Heart right ventricle (tissue), 16 donors: ENCODE results near the gene UBTD1. TPM values are rescaled to one million over a fixed set of nuclear protein-coding genes. Genes with fewer than 3 reads are reported as not detected.

ENCODE experiments used
- ATAC-seq, 8 donors: fragments of 200-7000 bp; cut with Tn5 transposase; one replicate each; pipeline ENCODE4 v1.9.1; 2020; ENCODE audit warnings: mild to moderate bottlenecking in 8 of 8, moderate library complexity in 8 of 8, moderate number of reproducible peaks in 1 of 8
- DNase-seq, 2 donors: peaks; one replicate each; pipeline ENCODE4 v3.0.0-alpha.2; 2020
- H3K27ac ChIP-seq, 10 donors: fragments of 200-600 bp; sonication (generic) in 2 of 10; one replicate each; pipeline versions ENCODE4 v1.5.0 to v1.8.0; 2020 to 2022; ENCODE audit warnings: mild to moderate bottlenecking in 3 of 10
- H3K27me3 ChIP-seq, 7 donors: fragments of 200-600 bp; one replicate each; pipeline ENCODE4 v1.8.0; 2021 to 2022; ENCODE audit warnings: mild to moderate bottlenecking in 2 of 7
- H3K36me3 ChIP-seq, 9 donors: fragments of 200-600 bp; sonication (generic) in 1 of 9; one replicate each; pipeline versions ENCODE4 v1.5.0 to v1.8.0; 2020 to 2022; ENCODE audit warnings: mild to moderate bottlenecking in 2 of 9
- H3K4me1 ChIP-seq, 9 donors: fragments of 200-600 bp; sonication (generic) in 1 of 9; one replicate each; pipeline versions ENCODE4 v1.5.0 to v1.8.0; 2020 to 2022; ENCODE audit warnings: mild to moderate bottlenecking in 4 of 9
- H3K4me3 ChIP-seq, 10 donors: fragments of 200-600 bp; sonication (generic) in 2 of 10; one replicate each; pipeline versions ENCODE4 v1.5.0 to v1.8.0; 2020 to 2022; ENCODE audit warnings: mild to moderate bottlenecking in 7 of 10, moderate library complexity in 2 of 10
- H3K9me3 ChIP-seq, 11 donors: fragments of 200-600 bp in 10 of 11; sonication (generic) in 2 of 11; one replicate each; pipeline versions ENCODE4 v1.5.0 to v1.8.0; 2013 to 2022; ENCODE audit warnings: mild to moderate bottlenecking in 2 of 11, control low read depth in 1 of 11, moderate library complexity in 1 of 11
- WGBS, 2 donors: extraction: QIAGEN DNeasy Blood & Tissue Kit; methylation state at CpG; one replicate each; pipeline ENCODE4 v1.1.7; 2013; ENCODE audit warnings: inconsistent platforms in 1 of 2; 5-methylcytosine and 5-hydroxymethylcytosine counted together
- intact Hi-C, 10 donors: fragments of 100-400 bp; cut with DNase I; formaldehyde crosslinking; loops; one replicate each; pipeline versions ENCODE4 v1.11.1 to v1.14.2; 2022
- polyA plus RNA-seq, 2 donors: library from polyadenylated mRNA; stranded (reverse); fragments of 200-250 nt; gene quantifications; one replicate each; pipeline ENCODE4 v1.2.3, GENCODE V29; 2013
- total RNA-seq, 10 donors: library from RNA; stranded (reverse); fragmentation: NEBNext Ultra II Directional in 3 of 10; extraction: Animal tissue kit (Norgen Biotek cat#: 25700) in 3 of 10; gene quantifications; one replicate each; pipeline versions ENCODE4 v1.2.1 to v1.2.4, GENCODE V29; 2021 to 2023
- TF ChIP-seq, protein P1 (sequence below), 9 donors: fragments of 200-600 bp; sonication (generic) in 2 of 9; IDR thresholded peaks; one replicate each; pipeline versions ENCODE4 v1.5.0 to v1.8.0; 2021 to 2022; ENCODE audit warnings: antibody characterized with exemption in 9 of 9, mild to moderate bottlenecking in 5 of 9, moderate library complexity in 1 of 9
- donor health status: Arrhythmogenic right ventricular cardiomyopathy.
- donor health status: ischemic (EF 13 %, LVEDD 7.1; RV severe dilation, severe dysfunction).
- donor health status: healthy with polysubstance abuse.
- donor health status: DM: no; HTN: yes; CAD: no.
- donor health status: DM: no; HTN: no; CAD: no.
- donor health status: ischemic (EF 25% LVEDD 6.9; RV normal size, moderate dysfunction).
- donor health status: ischemic (EF 25% LVEDD 5.7; RV mildly dilated, moderate dysfunction).
- donor health status: healthy.
- donor health status: DM: yes; HTN: yes; CAD: no.
- donor health status: Ischemic cardiomyopathy.
- donor health status: ischemic (EF 35%, LVEDD 5.7; RV mildly dilated, moderate dysfunction).
- donor health status: nonischemic (EF 11% LVEDD 7.7; RV severe dilation, severe dysfunction).
- donor health status: DM: yes; HTN: yes; CAD: no.
- donor health status: PGD.
- donor health status: ischemic (EF 29% LVEDD 5.4; RV normal size, mild dysfunction).
- donor health status: nonischemic (EF 23%, LVEDD 6.1; RV moderate dilation, normal function).

Gene UBTD1
- total and polyA plus RNA-seq, 12 donors, result 13.6 to 56.0 (median 21.3) TPM

DNA sequence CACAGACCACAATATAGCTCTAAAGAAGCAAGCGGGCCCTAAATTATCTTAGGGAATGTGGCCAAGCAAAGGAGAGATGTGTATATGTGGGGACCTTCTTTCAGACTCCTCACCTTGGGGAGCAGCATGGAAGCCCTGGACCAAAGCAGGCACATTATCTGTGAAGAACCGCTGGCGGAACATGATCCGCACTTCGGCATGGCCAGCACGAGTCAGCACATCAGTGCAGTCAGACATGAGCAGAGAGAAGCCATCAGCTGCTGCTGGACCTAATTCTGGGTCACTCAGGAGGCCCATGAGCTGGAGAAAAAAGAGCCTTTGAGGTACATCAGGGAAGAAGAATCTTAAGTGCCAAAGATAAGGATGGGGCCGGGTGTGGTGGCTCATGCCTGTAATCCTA lies 38.8 kb upstream of the UBTD1 start:
- ATAC-seq, result no peak
- peaks cover 0 to 100% (median 75%) of the 10 kb centered on the region in 9 donors for H3K36me3 ChIP-seq
- TF ChIP-seq, protein P1, sequence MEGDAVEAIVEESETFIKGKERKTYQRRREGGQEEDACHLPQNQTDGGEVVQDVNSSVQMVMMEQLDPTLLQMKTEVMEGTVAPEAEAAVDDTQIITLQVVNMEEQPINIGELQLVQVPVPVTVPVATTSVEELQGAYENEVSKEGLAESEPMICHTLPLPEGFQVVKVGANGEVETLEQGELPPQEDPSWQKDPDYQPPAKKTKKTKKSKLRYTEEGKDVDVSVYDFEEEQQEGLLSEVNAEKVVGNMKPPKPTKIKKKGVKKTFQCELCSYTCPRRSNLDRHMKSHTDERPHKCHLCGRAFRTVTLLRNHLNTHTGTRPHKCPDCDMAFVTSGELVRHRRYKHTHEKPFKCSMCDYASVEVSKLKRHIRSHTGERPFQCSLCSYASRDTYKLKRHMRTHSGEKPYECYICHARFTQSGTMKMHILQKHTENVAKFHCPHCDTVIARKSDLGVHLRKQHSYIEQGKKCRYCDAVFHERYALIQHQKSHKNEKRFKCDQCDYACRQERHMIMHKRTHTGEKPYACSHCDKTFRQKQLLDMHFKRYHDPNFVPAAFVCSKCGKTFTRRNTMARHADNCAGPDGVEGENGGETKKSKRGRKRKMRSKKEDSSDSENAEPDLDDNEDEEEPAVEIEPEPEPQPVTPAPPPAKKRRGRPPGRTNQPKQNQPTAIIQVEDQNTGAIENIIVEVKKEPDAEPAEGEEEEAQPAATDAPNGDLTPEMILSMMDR (IDR thresholded peaks at IDR 0.05), result no peak
- no peak overlapping the region for H3K27ac ChIP-seq
- H3K4me1 ChIP-seq, result peaks cover 0 to 17% (median 12%) of the 10 kb centered on the region in 9 donors
- no peaks in the 10 kb centered on the region for H3K27me3 ChIP-seq
- intact Hi-C loops, result loop anchor here in 7 of 10 donors (5.0 to 10.0 kb wide), 4 partner anchors 92 to 157 kb away; no protein-coding TSS in a partner anchor
- no peaks in the 10 kb centered on the region for H3K9me3 ChIP-seq
- 64 to 76% methylated on average over 7 of the region's 7 CpGs for WGBS, 2 donors
- H3K4me3 ChIP-seq, result no peak overlapping the region
- DNase-seq, result no peak

DNA sequence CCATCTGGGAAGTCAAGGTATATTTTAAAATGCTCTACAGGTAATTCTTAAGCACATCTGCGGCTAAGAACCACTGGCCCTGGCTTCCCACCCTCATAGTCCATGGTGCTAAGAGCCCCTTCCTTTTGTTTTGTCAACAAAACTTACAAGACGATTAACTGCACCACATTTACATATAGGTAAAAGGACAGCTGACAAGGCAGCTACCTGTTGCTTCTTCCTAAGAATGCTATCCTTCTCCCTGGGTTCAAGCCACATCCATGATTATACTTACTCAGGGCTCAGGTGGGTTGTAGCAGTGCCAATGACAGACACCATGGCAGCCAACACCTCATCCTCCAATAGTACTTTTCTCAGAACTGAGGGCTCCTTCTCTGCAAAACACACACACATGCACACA lies 36.4 kb upstream of the UBTD1 start:
- peaks cover 0 to 16% (median 4%) of the 10 kb centered on the region in 9 donors for H3K4me1 ChIP-seq
- H3K9me3 ChIP-seq, result no peaks in the 10 kb centered on the region
- H3K27ac ChIP-seq, result no peak overlapping the region
- no peak overlapping the region for H3K4me3 ChIP-seq
- 91 to 92% methylated on average over 2 of the region's 2 CpGs for WGBS, 2 donors
- H3K27me3 ChIP-seq, result no peaks in the 10 kb centered on the region
- H3K36me3 ChIP-seq, result peaks cover 0 to 100% (median 86%) of the 10 kb centered on the region in 9 donors
- ATAC-seq (no peak), DNase-seq (no peak)
- intact Hi-C loops, result loop anchor here (2.0 to 10.0 kb wide), 7 partner anchors 86 to 152 kb away; no protein-coding TSS in a partner anchor
- TF ChIP-seq, protein P1 (IDR thresholded peaks at IDR 0.05), result no peak

DNA sequence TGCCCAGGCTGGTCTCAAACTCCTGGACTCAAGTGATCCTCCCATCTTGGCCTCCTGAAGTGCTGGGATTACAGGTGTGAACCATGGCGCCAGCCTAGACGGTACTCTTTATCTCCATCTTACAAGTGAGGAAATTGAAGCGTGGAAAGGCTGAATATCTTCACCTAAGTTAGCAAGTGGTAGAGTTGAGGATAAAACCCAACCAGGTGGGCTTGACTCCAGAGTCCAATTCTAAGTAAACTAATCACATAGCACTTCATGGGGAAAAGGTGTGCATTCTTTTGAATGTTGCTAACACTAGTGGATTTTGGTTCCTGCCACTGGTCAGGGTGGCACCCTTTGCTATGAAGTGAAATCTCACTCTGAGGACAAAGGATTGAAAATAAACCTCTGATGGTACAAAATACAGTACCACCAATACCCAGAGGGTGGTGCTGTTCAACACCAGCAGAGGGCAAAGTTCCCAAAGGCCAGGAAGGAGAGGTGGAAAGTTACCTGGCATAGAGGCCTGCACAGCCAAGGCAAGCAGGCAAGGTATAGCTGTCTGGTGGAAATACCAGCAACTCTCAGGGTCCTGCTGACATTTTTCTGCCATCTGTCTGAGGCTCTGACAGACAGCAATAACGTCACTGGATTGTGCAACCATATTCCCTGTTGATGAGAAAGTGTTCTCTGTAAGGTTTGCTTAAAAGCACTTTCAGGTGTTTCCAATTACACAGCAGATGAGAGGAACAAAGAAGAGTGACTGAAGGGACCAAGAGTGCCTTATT lies 35.2 kb upstream of the UBTD1 start:
- Histone ChIP-seq H3K4me1 (peaks cover 0 to 16% (median 4%) of the 10 kb centered on the region in 9 donors), H3K27me3 (no peaks in the 10 kb centered on the region), H3K4me3 (no peak overlapping the region), H3K9me3 (no peaks in the 10 kb centered on the region), H3K27ac (peak overlapping the region in 4 of 10 donors; percentile 1 to 33 (median 16)), H3K36me3 (peaks cover 0 to 100% (median 89%) of the 10 kb centered on the region in 9 donors)
- DNase-seq, result peak in 1 of 2 donors; percentile 44
- TF ChIP-seq, protein P1 (IDR thresholded peaks at IDR 0.05), result peak; percentile 60 to 89 (median 85)
- ATAC-seq, result peak; percentile 51 to 69 (median 58)
- intact Hi-C loops, result loop anchor here (2.0 to 10.0 kb wide), 7 partner anchors 85 to 151 kb away; no protein-coding TSS in a partner anchor
- 71 to 74% methylated on average over 4 of the region's 4 CpGs for WGBS, 2 donors

GRCh38 chr10:97464226-97464625 lies 34.5 kb upstream of the UBTD1 start:
- no peak for DNase-seq
- H3K9me3 ChIP-seq, result no peaks in the 10 kb centered on the region
- no peak for ATAC-seq
- TF ChIP-seq, protein P1 (IDR thresholded peaks at IDR 0.05), result no peak
- H3K27ac ChIP-seq, result peak overlapping the region in 4 of 10 donors; percentile 1 to 33 (median 16)
- 67 to 70% methylated on average over 1 of the region's 1 CpG for WGBS, 2 donors
- H3K36me3 ChIP-seq, result peaks cover 0 to 100% (median 89%) of the 10 kb centered on the region in 9 donors
- intact Hi-C loops, result loop anchor here in 7 of 10 donors (5.0 to 10.0 kb wide), 3 partner anchors 88 to 151 kb away; no protein-coding TSS in a partner anchor
- H3K27me3 ChIP-seq, result no peaks in the 10 kb centered on the region
- peaks cover 0 to 16% (median 4%) of the 10 kb centered on the region in 9 donors for H3K4me1 ChIP-seq
- H3K4me3 ChIP-seq, result no peak overlapping the region
